ENCODE measurements around the gene MPIG6B.

Gene MPIG6B

DNA sequence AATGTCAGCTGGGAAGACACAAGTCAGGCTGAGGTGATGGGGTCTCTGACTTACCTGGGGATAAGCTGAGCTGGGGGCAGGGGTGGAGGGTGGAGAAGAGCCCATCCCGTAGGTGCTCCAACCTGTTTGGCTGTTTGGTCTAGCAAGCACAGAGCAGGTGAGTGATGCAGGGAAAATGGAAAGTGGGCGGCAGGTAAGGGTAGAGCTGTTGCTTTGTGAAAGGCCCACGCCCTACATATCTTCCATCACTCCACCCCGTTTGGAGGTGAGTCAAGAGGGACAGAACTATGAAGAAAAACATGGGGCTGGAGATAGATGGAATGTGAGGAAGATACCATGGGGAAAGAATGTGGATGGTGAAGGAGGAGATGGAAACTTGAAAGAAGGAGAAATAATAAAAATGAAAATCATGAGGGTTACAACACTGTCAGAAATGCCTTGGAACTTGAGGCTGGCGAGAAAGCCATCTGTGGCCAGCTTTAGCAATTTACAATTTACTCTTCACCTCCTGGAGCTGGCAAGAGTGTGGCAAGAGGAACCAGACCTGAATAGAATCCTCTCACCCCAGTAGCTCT lies 2.9 kb upstream of the MPIG6B start:
- no peak for DNase-seq

DNA sequence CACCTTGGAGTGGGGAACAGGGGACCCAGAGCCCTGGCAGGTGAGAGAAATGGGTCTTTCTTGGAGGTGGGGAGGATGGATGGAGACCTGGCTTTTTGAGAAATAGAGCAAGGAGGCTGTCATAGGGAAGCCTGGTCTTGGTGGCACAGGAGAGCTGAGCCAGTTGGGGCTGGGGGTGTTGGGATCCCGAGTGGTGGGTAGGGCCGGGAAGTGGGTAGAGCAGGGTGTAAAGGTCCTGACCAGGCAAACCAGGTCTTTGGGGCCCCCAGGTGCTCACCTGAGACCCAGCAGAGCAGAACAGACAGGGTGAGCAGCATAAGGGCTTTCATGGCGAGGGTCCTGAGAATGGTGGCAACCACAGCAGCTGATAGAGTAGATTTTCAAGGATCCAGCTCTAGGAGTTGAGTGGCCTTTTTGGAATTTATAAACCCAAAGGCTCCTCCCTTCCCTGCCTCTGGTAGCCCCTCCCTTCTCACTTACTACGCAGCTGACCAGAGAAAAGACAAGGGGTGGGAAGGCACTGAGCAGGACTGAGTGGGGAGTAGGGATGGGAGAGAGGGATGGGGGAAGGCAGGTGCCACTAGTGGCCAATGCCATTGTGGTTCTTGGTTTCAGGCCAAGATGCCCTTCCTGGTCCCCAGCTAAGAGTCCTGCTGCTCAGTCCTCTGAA lies 1.7 kb upstream of the MPIG6B start, which contains the start of gene LY6G6C:
TSS of gene LY6G6C (minus strand) at position 396 of the 670 bp plus-strand sequence. CDS start at position 329, 67 bp downstream.
- no peak for DNase-seq

DNA sequence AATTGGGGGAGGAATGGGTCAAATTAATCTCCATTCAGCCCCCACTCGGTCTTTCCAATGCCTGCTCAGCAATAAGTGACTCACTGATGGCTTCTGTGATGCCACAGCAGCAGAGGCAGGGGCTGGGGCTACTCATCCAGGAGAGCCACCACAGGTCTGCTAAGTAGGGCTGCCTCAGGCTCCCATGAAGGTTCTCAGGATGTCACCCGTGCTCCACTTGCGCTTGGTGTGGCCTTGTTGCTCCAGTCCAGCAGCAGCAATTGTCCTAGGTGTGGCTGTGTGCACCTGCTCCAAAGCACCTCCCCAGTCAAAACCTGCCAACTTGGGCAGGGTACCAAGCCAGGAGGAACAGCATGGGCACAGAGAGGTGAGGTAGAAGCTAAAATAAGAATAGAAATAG lies 1.0 kb upstream of the MPIG6B start:
- DNase-seq, result no peak

DNA sequence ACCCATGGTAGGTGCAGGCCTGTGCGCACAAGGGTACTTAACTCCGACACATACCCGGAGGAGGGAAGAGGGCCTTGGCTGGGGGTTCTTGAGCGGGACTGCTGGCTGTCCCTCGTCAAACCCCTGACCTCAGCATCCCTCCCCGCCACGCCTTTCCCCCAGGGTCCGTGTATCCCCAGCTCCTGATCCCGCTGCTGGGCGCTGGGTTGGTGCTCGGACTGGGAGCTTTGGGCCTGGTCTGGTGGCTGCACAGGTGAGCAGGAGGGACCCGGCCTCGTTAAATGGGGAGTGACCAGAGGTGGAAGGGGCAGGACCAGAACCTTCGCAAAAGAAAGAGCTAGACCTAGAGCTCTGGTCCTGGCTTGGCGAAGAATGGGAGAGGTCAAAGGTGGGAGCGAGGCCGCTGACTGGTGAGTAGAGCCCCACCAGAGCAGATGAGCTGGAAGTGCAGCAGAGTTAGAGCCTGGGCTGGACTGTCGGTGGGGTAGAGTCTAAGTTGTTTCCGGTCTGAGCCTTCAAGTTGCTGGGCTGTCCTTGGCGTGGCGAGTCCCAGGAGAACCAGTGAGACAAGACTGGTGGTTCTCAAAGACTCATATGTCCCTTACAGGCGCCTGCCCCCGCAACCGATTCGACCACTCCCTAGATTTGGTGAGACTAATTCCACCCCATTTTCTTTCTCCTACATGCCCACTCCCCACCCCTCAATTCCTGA lies 963 bp downstream of the MPIG6B start:
- no peak for DNase-seq

DNA sequence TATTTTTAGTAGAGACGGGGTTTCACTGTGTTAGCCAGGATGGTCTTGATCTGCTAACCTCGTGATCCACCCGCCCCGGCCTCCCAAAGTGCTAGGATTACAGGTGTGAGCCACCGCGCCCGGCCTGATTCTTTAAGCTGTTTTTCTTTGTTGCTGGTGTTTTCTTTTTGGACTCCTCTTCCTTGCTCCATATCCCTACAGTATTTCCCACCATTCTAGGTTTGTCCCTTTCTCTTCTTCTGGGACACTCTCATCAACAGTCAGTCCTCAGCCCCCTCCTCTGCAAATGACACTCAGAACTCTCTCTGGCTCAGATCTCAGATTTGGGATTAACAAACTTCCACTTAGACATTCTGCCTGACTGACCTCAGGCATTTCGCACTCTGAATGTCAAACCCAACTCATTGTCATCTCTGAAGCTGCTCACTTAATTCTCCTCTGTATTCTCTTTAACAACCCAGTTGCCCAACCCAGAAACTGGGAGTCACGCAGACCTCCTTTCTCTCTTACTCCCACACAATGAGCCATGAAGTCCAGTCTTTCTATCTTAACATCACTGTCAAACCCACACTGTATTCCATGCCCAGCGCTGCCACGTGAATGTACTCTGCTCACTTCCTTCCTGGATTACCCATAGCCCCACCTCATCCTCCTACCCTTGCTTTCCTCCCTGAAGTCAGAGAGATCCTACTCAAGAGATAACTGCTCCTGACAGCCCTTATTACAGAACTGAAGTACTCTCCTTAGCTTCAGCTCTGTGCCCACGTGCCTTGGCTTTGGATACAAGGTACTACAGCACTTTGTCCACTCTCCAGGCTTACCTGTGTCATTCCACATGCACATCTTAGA lies 2.6 kb downstream of the MPIG6B start:
- no peak for DNase-seq

DNA sequence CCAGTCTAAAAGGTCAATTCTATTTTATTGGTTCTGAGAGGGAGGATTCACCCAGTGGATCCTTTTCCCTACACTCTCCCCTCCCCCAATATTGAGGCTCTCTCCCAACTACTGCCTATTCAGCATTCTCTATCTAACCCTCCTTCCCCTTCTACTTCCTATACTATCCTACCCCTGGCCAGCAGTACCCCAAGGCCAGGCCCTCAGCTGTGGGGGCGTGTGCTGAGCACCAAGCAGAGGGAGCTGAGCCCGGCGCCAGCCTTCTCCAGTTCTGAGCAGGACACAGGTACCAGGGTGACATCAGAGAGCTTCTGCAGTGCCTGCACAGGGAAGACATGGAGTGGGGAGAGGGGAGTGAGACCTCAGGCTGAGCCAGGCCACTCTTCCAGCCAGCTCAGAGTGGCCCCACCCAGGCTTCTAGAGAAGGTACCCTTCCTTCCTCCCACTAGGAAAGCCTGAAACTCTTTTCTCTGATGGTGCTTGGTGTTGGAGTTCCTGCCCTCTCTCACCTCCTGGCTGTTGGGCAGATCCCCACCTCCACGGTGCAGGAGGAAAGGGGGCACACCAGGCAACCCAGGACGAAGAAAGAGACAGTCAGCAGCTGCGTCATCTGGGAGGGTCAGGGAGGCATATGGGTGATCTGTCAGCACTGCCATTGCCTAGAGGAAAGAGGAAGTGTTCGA lies 4.0 kb downstream of the MPIG6B start:
- DNase-seq, result peak in 2 of 58 donors; percentile 23 to 29

DNA sequence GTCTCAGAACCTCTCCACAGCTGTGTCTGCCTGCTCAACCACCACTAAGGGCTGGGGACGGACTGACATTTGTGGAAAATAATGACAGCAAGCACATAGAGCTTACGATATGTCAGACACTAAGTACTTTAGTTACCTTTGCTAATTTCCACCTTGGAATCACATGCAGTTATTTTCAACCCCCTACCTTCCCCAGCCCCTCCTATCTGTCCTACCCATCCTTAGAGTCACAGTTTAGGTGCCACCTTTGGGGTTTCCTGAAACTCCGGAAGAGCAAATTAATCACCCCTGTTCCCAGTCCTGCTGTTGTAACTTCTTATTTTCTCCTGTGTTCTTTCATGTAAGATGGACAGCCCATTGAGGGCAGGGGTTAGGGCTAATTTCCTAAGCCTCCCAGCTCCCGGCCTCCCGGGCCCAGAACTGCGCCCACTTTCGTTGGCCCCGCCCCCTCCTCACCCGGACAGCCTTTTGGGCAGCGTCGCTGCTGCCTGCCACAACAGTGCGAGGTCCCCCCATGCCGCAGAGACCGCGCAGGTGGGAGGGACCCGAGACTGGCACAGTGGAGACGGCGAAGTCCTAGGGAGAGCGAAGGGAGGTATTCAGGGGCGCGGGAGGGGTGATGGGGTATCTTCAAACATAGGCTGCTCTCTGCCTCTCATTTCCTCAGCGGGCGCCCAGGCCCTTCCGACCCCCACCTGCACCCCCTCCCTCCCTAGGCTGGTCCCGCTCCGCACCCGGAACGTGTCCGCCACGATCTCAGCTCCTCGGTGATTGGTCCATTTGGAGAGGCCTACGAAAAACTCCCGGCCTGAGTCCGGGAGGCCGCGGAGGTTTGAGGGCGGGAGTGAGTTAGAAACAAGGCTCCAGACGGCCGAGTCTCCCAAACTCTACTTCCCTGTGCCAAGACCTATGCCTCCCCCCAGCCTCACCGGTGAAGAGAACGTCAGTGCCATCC lies 4.8 kb downstream of the MPIG6B start:
- DNase-seq, result no peak

DNA sequence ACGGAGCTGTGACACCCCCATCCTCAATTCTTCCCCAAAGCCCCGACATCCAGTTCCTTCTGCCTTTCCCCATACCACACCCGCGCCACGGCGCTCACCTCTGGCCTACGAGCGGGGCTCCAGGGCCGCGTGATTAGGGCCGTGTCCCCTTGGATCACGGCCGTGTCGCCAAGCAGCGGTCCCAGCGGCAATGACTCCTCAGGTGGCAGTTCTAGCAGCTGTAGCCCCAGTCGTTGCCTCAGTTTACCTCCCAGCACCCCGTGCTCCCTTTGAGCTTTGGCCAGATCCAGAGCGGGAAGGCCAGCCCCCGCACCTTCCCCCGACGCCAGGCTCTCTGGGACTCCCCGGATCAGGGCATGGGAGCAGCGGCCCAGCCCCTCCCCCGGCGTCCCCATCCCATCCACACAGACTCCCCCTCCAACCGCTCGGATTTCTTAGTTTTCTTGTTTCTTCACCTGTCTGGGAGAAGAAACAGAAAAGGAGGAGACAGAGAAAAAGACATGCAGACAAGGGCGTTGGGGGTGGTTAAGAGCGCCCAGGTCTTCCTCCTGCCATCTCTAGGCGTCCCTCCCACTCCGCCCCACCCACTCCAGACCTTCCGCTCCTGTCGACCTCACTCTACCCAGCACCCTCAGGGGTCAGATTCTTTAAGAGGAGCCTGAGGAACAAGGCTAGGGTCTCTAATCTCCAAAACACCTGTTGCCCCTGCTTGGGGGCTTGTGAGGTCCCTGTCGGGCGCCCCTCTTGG lies 5.8 kb downstream of the MPIG6B start, which contains the start of gene DDAH2:
TSS of gene DDAH2 (minus strand) at position 533 of the 748 bp plus-strand sequence. CDS start at position 395, 138 bp downstream.
- DNase-seq, result no peak

DNA sequence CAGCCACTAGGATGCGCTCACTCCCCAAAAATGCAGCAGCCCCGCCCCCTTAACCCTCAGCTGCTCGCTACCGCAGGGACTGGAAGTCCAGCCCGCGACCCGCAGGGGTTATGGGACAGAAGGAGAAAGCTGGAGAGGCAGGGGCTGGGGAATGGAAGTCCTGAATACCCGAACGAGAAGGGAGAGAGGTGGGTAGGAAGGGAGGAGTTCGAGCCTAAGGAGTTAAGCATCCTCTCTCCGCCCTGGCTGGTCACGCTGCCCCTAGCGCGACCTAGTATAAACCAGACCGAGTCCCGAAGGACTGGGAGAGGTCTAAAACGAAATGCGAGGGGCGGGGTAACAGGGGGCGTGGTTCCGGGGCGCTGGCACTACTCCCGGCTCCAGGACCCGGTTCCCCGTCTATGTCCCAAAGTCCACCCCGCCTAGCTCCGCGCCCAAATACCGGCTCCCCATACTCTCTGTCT lies 6.4 kb downstream of the MPIG6B start:
- peak in 57 of 58 donors; percentile 18 to 89 (median 77) for DNase-seq

DNA sequence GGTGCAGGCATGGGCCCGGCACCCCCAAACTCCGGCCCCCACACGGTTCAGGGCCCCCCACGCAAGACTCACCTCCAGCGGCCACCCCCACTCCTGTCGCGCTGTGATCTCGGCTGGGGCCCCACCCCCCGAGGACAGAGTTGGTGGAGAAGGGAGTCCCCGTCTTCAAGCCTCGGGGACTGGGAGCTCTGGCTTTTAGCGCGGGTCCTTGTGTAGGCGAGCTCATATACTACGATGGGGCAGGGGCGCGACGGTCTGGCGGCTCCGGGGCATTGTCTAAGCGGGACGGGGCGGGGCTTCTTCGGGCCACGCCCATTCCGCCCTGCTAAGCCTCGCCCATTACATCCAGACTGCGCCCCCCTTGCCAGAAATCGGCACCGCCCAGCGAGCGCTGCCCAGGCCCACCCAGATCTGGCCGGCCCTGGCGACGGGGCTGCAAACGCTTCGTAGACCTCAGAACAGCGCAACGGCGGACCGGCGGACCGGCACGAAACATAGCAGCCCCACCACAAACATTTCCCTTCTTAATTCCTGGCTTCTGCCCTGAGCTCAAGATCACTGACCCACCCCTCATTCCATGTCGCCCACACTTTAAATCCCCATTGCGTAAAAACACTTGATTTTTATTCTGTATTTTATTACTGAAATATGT lies 6.9 kb downstream of the MPIG6B start:
- DNase-seq, result peak in 50 of 58 donors; percentile 27 to 79 (median 57)

DNA sequence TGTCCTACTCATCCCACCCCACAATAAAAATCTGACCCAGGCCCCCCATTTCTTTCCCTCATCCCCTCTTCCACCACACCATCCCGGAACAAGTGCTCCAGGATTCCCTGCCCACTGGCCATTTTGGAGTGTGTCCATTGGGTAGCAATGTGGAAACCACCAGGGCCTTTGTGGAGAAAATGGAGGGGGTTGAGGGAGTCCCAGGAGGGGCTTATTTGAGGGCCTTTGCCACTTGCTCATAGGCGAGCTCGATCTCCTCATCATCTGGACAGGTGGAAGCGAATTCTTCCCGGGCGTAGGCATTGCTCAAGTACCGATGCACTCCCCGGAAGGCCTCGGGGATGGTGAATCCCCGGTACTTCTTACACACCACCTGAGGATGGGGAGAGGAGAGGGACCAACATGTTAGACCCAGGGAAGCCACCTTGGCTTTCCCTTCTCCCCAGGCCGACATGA lies 7.5 kb downstream of the MPIG6B start:
- no peak for DNase-seq

DNA sequence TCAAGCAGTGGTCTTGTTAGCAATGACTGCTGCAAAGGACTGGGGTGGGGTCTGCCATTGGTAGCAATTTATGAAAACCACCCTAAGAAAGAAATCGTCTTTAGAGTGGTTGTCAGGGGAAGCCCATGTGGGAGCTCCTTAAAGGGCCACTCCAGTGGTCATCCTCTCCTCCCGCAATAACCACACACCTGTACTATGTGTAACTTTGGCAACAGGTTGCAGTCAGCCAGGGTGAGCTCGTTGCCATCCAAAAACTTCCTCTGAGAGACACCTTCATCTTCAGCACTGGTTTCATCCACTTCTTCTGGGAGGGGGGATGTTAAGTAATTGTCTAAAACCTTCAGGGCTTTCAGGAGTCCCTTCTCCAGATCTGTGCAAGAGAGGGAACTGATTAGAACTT lies 8.9 kb downstream of the MPIG6B start:
- no peak for DNase-seq

DNA sequence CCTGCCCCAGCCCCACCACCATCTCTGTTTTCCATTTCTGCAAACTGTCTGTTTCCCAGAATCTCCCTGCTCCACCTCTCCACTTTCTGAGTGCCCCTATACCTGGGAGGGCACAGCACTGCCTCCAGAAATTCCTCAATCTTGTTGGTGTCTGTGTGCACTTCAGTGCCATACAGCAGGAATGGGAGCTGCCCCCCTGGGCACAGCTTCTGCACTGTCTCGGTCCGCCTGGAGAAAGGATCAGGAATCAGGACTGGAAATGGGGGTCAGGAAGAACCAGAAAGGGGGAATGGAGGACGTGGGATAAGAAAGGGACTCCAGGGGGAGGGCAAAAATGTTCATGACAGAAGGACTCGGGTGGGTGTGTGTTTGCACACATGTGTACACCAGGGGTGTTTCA lies 10.6 kb downstream of the MPIG6B start:
- no peak for DNase-seq

DNA sequence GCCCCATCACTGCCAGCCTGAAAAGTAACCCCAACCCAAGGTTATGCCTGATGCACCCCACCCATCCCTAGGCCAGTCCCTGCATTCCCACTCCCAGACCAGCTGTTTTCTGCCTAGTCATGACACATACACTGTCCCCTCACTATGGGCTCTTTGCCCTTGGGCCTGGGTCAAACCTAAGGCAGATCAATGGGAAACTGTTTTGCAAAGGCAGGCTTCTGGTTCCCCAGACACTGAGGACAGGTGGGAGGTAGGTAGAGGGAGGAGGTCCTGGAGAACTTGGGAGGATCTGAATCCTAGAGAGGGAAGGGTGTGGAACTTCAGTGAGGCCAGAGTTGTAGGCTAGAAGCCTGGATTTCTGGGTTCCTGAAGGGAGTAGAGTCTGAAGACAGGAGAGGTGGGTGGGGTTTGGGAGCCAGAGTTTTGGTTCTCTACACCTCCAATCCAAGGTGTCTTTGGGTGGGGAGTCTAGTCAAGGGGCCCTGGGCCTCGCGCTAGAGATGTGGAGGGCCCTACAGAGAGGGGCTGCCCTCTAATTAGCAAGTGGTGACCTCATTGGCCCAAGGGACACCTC lies 11.2 kb downstream of the MPIG6B start:
- no peak for DNase-seq

DNA sequence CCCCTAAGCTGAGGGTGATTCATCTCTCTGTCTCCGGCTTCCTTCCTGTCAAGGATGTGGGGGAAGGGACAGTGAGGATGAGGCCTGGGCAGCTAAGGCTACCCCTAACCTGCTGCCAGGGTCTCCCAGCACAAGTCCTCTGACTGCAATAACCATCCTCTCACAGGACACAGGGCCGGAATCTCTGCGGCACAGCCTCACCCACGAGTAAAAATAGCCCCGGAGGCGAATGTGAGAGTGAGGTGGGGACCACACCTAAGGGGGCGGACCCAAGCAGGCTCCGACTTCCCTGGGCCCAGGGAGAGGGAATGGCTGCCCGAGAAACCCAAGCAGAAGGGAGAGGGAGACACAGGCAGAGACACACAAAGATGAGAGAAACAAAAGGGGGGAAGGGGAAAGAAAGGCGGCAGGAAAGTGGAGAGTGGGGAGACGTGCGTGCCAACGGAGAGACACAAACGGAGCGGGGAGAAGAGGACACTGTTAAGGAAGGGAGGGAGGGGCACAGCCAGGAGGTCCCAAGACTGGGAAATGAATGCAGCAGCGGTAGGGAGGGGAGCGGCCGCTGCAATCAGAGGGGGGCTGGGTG lies 11.7 kb downstream of the MPIG6B start:
- peak in 2 of 58 donors; percentile 22 to 30 for DNase-seq

DNA sequence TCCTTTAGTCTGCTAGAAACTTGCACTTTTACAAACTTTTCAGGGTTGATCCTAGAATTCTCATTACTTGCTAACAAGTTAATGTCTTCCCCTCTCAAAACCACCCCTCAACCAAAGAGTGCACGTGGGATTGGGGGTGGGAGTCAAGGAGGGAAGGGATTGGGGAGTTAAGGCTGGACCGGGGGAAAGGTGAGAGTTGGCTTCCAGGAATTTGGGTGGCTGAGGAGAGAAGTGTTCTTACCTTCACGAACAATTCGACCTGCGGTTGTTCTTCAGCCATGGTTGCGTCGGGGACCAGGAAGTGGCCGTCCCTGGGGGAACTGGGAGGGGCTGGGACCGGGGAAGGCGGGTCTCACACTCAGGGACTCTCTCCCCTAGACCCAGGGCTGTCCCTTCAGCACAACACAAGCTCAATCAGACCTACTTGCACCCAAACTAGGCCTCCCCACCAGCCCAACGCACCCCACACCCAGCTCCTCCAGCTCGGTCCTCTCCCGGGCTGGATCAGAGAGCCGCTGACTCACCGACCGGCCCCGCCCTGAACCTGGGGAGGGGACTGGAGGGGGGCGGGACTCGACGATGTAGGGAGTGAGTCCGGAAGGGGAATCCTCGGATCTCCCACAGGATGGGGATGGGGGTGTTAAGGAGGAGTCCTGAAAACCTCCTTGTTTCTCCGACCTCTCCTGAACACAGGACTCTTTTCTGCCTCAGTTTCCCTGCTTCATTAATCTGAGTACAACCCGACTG lies 13.0 kb downstream of the MPIG6B start, which contains the start of gene CLIC1:
TSS of gene CLIC1 (minus strand) at position 510 of the 747 bp plus-strand sequence. CDS start at position 280, 230 bp downstream.
- peak in 4 of 58 donors; percentile 6 to 69 (median 18) for DNase-seq
